ENCODE results near the gene ZNF213.

ZNF213 gene

GRCh38 chr16:3096362-3096761, 38.5 kb upstream of the ZNF213 start:
- Mint-ChIP-seq H3K27ac (no peak overlapping the region), H3K4me3 (no peak overlapping the region), H3K27me3 (no peaks in the 10 kb centered on the region), H3K36me3 (no peaks in the 10 kb centered on the region), H3K9me3 (no peaks in the 10 kb centered on the region), H3K4me1 (peaks cover 15 to 26% of the 10 kb centered on the region in 2 donors)
- DNase-seq (no peak), ATAC-seq (replicated peaks) (no peak)

GRCh38 chr16:3097266-3097665, 37.6 kb upstream of the ZNF213 start:
- no peak overlapping the region for H3K27ac Mint-ChIP-seq
- peaks cover 20 to 28% of the 10 kb centered on the region in 2 donors for H3K4me1 Mint-ChIP-seq
- ATAC-seq (replicated peaks) (no peak), DNase-seq (no peak)
- no peak overlapping the region for H3K4me3 Mint-ChIP-seq
- H3K36me3 Mint-ChIP-seq, result no peaks in the 10 kb centered on the region
- no peaks in the 10 kb centered on the region for H3K9me3 Mint-ChIP-seq
- H3K27me3 Mint-ChIP-seq, result no peaks in the 10 kb centered on the region

GRCh38 chr16:3098459-3099394, 36.1 kb upstream of the ZNF213 start, which contains the start of gene ZSCAN10:
Gene ZSCAN10 (minus strand): TSS chr16:3099294. CDS start chr16:3092937, 6,357 bp downstream.
- no peaks in the 10 kb centered on the region for H3K9me3 Mint-ChIP-seq
- no peaks in the 10 kb centered on the region for H3K36me3 Mint-ChIP-seq
- ATAC-seq (replicated peaks) (no peak), DNase-seq (no peak)
- peak within 1 kb of the TSS; percentile 79 to 83 for H3K4me3 Mint-ChIP-seq
- peaks cover 20 to 28% of the 10 kb centered on the region in 2 donors for H3K4me1 Mint-ChIP-seq
- peak within 1 kb of the TSS; percentile 76 for H3K27ac Mint-ChIP-seq
- no peaks in the 10 kb centered on the region for H3K27me3 Mint-ChIP-seq

- ATAC-seq (replicated peaks) (no peak), DNase-seq (no peak)
- H3K4me3 Mint-ChIP-seq, result no peak overlapping the region
- peaks cover 20 to 28% of the 10 kb centered on the region in 2 donors for H3K4me1 Mint-ChIP-seq
- no peaks in the 10 kb centered on the region for H3K36me3 Mint-ChIP-seq
- no peaks in the 10 kb centered on the region for H3K9me3 Mint-ChIP-seq
- no peak overlapping the region for H3K27ac Mint-ChIP-seq
- H3K27me3 Mint-ChIP-seq, result no peaks in the 10 kb centered on the region
These were observed 35.5 kb upstream of the ZNF213 start for GRCh38 chr16:3099395-3099731.

GRCh38 chr16:3099732-3100499, 34.9 kb upstream of the ZNF213 start:
- DNase-seq, result peak; percentile 74
- ATAC-seq (replicated peaks), result peak; percentile 88 to 89
- no peaks in the 10 kb centered on the region for H3K36me3 Mint-ChIP-seq
- H3K4me3 Mint-ChIP-seq, result peak overlapping the region; percentile 79 to 83
- peak overlapping the region; percentile 76 for H3K27ac Mint-ChIP-seq
- H3K9me3 Mint-ChIP-seq, result no peaks in the 10 kb centered on the region
- H3K4me1 Mint-ChIP-seq, result peaks cover 20 to 28% of the 10 kb centered on the region in 2 donors
- no peaks in the 10 kb centered on the region for H3K27me3 Mint-ChIP-seq

- no peaks in the 10 kb centered on the region for H3K36me3 Mint-ChIP-seq
- no peak for DNase-seq
- H3K4me1 Mint-ChIP-seq, result peaks cover 19 to 26% of the 10 kb centered on the region in 2 donors
- no peaks in the 10 kb centered on the region for H3K9me3 Mint-ChIP-seq
- ATAC-seq (replicated peaks), result no peak
- H3K27me3 Mint-ChIP-seq, result no peaks in the 10 kb centered on the region
- no peak overlapping the region for H3K27ac Mint-ChIP-seq
- H3K4me3 Mint-ChIP-seq, result peak overlapping the region; percentile 70 to 75
These were observed 33.6 kb upstream of the ZNF213 start for GRCh38 chr16:3101018-3101840.

- no peaks in the 10 kb centered on the region for H3K36me3 Mint-ChIP-seq
- peak overlapping the region in 1 of 2 donors; percentile 42 for H3K4me3 Mint-ChIP-seq
- no peak overlapping the region for H3K27ac Mint-ChIP-seq
- H3K4me1 Mint-ChIP-seq, result peaks cover 19 to 29% of the 10 kb centered on the region in 2 donors
- DNase-seq, result no peak
- no peaks in the 10 kb centered on the region for H3K27me3 Mint-ChIP-seq
- ATAC-seq (replicated peaks), result no peak
- H3K9me3 Mint-ChIP-seq, result no peaks in the 10 kb centered on the region
These were observed 32.9 kb upstream of the ZNF213 start for GRCh38 chr16:3101841-3102470.

- H3K27ac Mint-ChIP-seq, result peak overlapping the region; percentile 89
- DNase-seq (peak; percentile 93), ATAC-seq (replicated peaks) (peak; percentile 93 to 94)
- H3K36me3 Mint-ChIP-seq, result no peaks in the 10 kb centered on the region
- no peaks in the 10 kb centered on the region for H3K27me3 Mint-ChIP-seq
- peak overlapping the region; percentile 84 to 85 for H3K4me3 Mint-ChIP-seq
- no peaks in the 10 kb centered on the region for H3K9me3 Mint-ChIP-seq
- peaks cover 11 to 18% of the 10 kb centered on the region in 2 donors for H3K4me1 Mint-ChIP-seq
These were observed 28.5 kb upstream of the ZNF213 start for GRCh38 chr16:3106205-3106928.

- H3K4me1 Mint-ChIP-seq, result peaks cover 2 to 15% of the 10 kb centered on the region in 2 donors
- ATAC-seq (replicated peaks) (no peak), DNase-seq (no peak)
- peaks cover 17 to 38% of the 10 kb centered on the region in 2 donors for H3K27me3 Mint-ChIP-seq
- peaks cover 8% of the 10 kb centered on the region in 2 donors for H3K36me3 Mint-ChIP-seq
- peak within 1 kb of the TSS; percentile 76 to 79 for H3K4me3 Mint-ChIP-seq
- H3K27ac Mint-ChIP-seq, result no peak within 1 kb of the TSS
- H3K9me3 Mint-ChIP-seq, result no peaks in the 10 kb centered on the region
These were observed 22.6 kb upstream of the ZNF213 start, which contains the start of gene ZNF205 for GRCh38 chr16:3112058-3112880. Gene ZNF205 (plus strand): TSS chr16:3112586. CDS start chr16:3113431, 845 bp downstream.

GRCh38 chr16:3112881-3113574, 21.8 kb upstream of the ZNF213 start:
- ATAC-seq (replicated peaks) (no peak), DNase-seq (no peak)
- H3K36me3 Mint-ChIP-seq, result peaks cover 8% of the 10 kb centered on the region in 2 donors
- peak overlapping the region; percentile 76 to 79 for H3K4me3 Mint-ChIP-seq
- no peaks in the 10 kb centered on the region for H3K9me3 Mint-ChIP-seq
- no peak overlapping the region for H3K27ac Mint-ChIP-seq
- peaks cover 0 to 13% of the 10 kb centered on the region in 2 donors for H3K4me1 Mint-ChIP-seq
- peaks cover 17 to 38% of the 10 kb centered on the region in 2 donors for H3K27me3 Mint-ChIP-seq

- H3K27ac Mint-ChIP-seq, result no peak overlapping the region
- no peaks in the 10 kb centered on the region for H3K9me3 Mint-ChIP-seq
- peaks cover 17 to 38% of the 10 kb centered on the region in 2 donors for H3K27me3 Mint-ChIP-seq
- H3K4me1 Mint-ChIP-seq, result peaks cover 0 to 13% of the 10 kb centered on the region in 2 donors
- H3K36me3 Mint-ChIP-seq, result peaks cover 8% of the 10 kb centered on the region in 2 donors
- no peak overlapping the region for H3K4me3 Mint-ChIP-seq
- DNase-seq, result no peak
- ATAC-seq (replicated peaks), result no peak
These were observed 20.9 kb upstream of the ZNF213 start for GRCh38 chr16:3113765-3114479.

Measured in stimulated activated naive B cell treated with anti-CD40 and anti-IgM and Interleukin-4, amounts not matched to agents 10 μg/mL and 1 μg/mL and 100 μg/mL, for 72 hours (primary cell).